Endometrium (tissue), 2 donors: Measurements from ENCODE around the gene MYMX.

Experiments used
- FAIRE-seq: peaks from 2 replicates; lab custom pipeline; 2012; peaks lifted over from hg19 to GRCh38; lab: Jason Lieb, UNC
- donor health status: control.
- donor health status: control.

The MYMX gene

DNA sequence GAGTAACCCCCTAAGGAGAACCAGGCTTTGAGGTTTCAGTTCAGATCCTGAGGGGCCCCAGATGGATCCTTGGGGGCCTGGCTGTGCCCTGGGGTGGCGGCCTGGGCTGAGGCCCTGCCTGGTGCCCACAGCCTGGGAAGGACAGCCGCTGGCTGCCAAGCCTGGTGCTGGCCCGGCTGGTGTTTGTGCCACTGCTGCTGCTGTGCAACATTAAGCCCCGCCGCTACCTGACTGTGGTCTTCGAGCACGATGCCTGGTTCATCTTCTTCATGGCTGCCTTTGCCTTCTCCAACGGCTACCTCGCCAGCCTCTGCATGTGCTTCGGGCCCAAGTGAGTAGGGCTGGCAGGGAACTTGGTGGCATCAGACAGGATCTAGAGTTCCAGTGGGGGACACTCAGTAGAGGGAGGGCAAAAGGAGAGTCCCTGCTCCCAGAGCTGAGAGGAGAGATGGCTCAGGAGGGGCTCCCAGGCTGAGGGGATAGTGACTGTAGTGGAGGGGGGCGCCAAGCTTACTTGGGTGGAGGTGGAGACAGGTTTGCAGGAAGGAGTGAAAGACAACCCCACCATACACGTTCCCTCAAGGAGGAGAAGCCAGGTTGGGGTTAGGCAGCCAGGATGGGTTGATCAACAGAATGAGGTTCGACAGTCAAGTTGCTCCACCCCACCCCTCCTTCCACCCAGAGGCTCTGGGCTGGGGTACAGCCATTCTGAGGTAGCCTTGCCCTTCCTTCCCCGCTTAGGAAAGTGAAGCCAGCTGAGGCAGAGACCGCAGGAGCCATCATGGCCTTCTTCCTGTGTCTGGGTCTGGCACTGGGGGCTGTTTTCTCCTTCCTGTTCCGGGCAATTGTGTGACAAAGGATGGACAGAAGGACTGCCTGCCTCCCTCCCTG, 16.2 kb downstream of the MYMX start:
- no peak for FAIRE-seq

DNA sequence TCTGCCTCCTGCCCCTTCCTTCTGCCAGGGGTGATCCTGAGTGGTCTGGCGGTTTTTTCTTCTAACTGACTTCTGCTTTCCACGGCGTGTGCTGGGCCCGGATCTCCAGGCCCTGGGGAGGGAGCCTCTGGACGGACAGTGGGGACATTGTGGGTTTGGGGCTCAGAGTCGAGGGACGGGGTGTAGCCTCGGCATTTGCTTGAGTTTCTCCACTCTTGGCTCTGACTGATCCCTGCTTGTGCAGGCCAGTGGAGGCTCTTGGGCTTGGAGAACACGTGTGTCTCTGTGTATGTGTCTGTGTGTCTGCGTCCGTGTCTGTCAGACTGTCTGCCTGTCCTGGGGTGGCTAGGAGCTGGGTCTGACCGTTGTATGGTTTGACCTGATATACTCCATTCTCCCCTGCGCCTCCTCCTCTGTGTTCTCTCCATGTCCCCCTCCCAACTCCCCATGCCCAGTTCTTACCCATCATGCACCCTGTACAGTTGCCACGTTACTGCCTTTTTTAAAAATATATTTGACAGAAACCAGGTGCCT, 16.9 kb downstream of the MYMX start:
- no peak for FAIRE-seq

DNA sequence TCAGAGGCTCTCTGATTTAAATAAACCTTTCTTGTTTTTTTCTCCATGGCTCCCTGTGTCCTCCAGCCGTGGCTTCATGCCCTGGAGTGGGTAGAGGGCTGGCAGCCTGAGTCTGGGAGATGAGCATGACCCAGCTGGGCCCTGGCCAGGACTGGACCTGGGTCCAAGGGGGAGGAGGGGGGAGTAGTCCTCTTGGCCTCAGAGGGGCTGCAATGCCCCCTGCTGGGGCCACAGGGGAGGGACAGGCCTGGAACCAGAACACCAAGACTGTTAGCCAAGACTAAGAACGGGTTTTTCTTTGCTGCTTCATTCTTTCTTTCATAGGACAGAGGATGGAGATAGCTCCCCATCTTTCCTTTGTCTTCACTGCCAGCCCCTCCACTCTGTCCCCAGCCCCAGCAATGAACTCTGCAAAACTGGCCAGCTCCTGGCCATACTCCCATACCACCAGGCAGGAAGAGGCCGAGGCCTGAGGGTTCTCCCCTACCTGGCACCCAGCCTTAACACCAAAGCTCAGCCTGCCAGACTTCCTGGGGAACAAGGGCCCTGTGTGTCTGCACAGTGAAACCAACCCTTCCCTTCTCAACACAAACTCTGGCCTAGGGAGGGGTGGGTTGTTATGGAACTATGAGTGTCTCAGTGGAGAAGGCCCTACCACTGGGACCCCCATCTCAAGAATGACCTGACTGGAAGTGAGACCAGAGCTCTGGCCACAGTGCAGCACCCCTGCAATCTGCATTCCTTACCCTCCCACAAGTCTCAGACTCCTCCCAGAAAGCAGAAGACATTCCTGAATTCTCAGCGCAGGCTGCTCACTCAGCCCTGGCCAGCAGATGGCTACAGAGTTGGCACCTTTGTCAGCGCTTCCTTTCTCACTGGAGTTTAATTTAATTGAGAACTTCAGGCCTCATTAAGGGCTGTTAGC, 17.6 kb downstream of the MYMX start:
- FAIRE-seq, result no peak

DNA sequence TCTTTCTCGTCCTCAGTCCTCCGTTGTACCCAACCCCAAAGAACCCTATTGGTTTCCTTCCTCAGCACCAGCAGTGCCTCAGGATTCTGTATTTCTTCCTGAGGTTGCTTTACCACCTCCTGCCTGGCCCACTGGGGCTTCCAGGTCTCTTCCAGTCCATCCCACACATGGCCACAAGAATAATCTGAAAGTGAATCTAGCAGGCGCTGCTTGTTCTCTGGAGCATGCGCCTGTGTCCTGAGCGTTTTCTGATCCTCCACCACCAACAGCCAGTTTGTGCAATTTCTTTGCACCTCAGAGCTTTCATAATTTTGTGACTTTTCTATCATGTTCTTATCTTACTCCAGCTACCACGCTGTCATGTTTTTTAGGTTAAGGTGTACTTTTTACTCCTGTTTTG, 18.5 kb downstream of the MYMX start:
- no peak for FAIRE-seq

DNA sequence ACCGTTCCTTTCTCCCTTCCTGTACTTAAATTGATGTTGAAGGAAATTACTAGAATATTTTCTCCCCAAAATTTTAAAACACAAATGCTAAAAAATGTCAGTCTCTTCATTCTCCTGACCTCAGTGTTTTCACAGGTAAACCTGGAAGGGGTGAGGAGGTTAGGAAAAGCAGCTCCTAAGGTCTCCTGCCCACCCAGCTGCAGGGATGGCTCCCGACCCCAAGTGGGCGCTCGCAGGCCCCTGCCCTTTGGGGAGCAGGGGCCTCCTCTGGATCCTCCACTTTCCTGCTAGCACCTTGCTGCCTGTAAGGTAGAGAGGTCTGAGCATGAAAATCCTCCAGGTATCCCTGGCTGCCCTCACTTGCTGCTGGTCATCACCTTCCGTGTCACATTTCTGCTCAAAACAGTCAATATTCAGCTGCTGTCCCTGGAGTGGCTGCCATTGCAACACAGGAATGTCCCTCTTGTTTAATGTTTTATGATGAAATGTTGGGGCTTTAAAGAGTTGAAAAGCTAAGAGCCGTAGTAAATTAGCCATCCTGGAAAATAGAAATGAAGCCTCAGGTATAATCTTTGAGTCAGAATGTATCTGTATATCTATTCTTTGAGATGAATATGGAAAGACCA, 19.3 kb downstream of the MYMX start:
- no peak for FAIRE-seq

DNA sequence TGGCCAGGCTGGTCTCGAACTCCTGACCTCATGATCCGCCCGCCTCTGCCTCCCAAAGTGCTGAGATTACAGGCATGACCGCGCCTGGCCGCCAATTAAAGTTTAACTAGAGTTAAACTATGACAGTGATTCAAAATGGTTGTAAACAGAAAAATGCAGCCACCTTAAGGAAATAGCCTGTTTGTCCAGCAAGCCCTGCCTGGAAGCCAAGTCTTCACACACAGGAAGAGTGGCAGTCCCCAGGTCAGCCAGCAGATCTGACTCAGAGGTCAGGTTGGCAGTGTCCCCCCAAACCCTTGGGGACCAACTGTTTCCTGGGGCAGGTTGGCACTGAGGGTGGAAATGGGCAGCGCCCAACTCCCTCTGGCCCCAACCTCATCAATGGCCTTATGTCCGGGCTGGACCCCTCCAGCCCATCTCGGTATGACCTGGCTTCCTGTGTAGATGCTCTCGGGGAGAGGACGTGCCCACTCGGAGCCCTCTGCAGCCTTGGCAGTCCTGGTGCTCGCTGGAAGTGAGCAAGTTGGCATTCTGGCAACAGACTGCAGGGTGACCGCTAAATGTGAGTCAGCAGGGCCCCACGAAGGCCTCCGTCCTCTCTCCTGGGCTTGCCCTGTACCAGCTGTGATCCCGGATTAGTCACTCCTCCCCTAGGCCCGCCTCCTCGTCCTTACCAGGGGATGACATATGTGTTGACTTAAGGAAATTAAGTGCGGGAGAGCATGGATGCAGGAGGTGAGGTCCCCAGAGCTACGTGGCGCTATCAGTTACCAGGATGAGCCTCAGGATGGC, 20.5 kb downstream of the MYMX start:
- no peak for FAIRE-seq

DNA sequence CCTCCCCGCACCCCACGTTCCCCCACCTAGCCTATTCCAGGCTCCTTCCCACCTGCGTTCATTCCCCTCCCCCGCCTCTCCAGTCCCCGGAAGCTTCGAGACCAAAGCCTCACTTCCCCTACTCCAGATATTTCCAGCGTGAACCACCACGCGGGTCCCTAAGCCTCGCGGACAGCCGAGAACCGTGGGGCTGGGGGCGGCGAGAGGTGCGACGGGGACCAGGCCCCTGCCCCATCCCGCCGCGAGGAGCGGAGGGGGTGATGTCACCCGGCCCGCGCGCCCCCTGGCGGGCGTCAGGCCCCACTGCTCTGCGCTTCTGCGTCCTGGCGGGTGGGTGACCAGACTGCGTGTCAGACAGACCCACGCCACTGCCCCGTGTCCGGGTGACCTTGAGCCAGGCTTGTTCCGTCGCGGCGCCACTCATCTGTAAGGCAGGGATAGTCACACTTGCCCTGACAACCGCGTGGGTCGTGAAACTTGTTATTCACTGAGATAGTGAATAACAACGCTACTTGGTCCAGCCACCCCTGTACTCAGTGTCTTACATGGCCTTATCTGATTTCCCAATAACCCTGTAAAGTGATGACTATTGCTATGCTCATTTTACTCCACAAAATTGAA, 21.2 kb downstream of the MYMX start:
- FAIRE-seq, result no peak

DNA sequence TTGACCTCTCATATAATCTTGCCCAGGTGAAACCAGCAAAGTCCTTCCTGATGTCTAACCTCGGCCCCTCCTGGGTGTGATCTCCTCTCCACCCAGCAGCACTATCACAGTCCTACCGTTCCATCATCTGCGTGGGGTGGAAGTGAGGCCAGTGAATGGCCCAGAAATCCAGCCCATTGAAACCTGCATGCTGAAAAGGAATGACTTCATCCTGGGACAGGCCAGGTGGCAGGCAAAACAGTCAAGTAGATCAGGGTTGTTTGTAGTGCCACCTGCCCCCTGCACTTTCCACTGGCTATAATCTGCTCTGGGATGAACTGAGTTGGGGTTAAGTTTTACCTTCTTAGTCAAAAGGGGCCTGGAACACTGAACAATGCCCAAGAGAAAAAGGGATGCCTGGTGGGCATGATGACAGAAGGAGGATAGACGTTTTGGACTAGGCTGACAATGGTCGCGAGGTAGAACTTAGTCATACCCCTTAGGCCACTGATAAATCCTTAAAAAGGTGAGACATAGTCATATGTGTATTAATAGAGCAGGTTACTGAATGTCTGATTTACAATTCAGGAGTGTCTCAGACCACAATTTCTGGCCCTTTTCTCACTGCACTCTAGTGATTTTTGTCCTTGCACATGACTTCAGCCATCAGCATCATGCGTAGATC, 22.1 kb downstream of the MYMX start:
- FAIRE-seq, result no peak

DNA sequence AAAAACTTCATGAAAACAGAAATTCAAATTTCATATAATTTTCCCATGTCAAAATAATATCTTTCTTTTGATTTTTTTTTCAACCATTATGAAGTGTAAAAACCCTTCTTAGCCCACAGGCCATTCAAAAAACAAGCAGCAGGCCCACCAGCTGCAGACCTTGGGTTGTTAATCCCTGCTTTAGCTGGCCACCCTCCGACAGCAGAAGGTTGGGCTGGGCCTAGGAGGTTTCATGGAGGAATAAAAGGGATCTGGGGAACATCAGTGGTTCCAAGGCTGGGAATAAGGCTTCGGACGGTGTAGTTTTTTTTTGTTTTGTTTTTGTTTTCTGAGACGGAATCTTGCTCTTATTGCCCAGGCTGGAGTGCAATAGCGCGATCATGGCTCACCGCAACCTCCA, 26.6 kb downstream of the MYMX start:
- no peak for FAIRE-seq

DNA sequence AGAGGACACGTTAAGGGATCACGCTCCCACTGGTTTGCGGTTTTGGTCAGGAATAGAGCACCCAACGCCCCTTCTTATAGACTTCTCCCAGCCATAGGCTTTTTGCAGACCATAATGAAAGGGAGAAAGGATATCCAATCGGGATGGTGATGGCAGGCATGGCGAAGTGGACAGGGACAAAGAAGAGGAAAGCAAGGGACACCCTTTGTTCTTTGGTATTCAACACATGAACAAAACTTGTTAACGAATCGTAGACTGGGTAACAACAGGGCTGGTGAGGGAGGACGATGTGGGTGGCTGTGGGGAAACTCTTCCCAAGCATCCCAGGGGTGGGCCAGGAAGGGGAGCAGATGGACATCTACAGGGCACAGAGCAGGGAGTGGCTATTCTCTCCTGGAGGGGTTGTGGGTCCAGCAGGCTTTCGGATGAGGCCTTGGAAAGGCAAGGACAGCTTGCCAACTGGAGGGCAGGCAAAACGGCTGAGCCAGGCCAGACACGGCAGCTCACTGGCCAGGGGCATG, 28.7 kb downstream of the MYMX start:
- no peak for FAIRE-seq

DNA sequence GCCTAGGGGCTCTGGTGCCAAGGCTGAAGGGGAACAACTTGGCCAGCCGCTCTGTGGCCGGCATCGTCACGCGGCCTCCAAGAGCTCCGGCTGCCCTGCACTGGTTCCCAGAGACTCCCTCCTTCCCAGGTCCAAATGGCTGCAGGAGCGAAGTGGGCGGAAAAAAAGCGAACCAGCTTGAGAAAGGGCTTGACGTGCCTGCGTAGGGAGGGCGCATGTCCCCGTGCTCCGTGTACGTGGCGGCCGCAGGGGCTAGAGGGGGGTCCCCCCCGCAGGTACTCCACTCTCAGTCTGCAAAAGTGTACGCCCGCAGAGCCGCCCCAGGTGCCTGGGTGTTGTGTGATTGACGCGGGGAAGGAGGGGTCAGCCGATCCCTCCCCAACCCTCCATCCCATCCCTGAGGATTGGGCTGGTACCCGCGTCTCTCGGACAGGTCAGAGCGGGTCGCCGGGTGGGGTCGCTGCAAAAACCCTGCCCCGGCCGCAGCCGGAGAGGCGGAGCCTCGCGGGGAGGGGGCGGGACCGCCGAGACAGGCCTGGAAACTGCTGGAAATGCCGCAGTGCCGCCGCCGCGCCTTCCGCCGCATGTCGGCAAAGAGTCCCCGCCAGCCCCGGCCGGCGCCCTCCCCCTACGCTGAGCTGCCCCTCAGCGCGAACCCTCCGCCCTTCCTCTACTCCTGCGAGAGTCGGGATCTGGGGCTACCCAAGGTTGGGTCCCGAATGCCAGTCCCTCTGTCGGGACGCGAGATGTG, 29.4 kb downstream of the MYMX start:
- no peak for FAIRE-seq

DNA sequence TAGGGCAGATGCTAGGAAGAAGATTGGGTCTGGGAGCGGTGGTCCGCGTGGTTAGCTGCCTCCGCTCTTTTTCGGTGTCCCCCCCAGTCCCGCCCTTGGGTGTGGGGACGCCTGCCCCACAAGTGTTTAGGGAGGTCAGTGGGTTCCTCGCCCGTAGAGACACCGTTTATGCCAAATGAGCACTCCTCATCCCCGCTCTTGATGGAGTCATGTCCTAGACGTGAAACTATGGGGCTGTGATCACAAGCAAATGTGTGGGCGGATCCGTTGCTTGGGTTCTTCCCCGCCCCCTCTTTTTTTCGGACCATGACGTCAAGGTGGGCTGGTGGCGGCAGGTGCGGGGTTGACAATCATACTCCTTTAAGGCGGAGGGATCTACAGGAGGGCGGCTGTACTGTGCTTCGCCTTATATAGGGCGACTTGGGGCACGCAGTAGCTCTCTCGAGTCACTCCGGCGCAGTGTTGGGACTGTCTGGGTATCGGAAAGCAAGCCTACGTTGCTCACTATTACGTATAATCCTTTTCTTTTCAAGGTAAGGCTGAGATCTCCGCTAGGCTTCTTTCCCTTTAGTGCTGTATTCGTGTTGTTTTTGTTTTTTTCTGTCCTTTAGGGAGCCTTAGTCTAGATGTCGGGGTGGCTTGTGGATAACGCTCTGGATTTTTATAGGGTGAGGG, 30.1 kb downstream of the MYMX start, which contains the start of gene HSP90AB1:
HSP90AB1 (plus strand) TSS at position 439 of the 675 bp plus-strand sequence. CDS start 1,529 bp downstream, outside the sequence.
- no peak for FAIRE-seq

DNA sequence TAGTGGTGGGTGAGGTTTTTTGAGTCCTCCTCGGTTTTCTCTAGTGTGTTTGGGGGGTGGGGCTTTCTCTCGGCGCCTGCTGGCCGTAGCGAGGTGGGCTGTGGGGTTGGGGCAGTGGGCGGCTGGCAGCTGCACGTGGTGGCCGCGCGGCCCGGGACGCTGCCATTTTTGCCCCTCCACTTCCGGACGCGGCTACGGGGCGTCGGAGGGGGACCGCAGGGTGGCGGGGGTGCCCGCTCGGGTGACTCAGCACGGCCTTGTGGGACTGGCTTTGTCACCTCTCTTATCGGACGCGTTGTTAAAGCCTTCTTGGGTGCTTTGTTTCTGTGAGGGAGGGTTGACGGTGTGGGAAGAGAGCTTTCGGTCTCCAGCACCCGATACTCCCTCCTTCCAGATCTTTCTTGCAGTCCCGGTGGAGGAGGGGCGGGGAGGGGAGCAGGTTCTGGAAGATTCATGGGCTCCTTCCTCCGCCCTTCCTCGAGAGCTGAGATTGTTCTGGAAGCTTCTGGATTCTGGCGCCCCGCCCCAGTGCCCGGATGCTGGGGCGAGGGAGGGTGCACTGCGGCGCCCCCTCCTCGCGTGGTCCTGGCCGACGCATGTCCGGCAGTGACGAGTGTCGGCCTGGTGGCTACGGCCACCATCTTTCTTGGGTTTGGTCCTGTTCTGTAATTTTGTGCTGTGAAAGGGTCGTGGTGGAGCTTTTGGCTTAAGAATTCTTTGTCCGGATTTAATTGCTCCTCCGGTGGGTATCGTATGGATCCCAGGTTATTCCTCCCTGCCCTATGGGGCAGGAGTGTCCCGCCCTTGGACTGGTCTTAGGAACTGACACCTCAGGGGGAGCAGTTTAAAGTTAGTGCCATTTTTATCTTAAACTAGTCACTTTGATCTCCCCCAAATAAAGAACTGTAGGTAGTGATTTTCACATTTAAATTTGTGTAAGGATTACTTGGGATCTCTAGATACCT, 30.9 kb downstream of the MYMX start:
- no peak for FAIRE-seq

DNA sequence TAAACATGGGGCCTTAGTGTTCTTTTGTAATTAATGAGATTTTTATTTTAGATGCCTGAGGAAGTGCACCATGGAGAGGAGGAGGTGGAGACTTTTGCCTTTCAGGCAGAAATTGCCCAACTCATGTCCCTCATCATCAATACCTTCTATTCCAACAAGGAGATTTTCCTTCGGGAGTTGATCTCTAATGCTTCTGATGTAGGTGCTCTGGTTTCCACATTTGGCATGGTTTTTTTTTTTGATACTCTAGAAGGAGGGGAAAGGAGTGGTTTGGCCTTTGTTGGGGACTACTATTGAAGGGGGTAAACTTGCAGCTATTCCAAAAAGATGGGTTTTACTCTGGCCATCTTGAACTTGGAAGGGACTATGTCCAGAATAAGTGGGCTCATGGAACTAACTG, 31.9 kb downstream of the MYMX start:
- FAIRE-seq, result no peak

DNA sequence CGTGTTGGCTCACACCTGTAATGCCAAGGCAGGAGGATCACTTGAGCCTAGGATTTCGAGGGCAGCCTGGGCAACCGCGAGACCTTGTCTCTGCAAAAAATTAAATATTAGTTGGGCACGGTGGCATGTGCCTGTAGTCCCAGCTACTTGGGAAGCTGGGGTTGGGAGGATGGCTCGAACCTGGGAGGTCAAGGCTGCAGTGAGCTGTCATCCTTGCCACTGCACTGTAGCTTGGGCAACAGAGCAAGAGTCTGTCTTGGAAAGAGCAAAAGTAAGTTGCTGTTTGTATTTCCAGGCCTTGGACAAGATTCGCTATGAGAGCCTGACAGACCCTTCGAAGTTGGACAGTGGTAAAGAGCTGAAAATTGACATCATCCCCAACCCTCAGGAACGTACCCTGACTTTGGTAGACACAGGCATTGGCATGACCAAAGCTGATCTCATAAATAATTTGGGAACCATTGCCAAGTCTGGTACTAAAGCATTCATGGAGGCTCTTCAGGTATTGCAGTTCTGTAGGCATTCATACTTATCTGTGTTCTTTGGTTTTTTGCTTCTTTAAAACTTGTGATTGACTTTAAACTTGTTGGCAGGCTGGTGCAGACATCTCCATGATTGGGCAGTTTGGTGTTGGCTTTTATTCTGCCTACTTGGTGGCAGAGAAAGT, 32.5 kb downstream of the MYMX start:
- FAIRE-seq, result no peak

DNA sequence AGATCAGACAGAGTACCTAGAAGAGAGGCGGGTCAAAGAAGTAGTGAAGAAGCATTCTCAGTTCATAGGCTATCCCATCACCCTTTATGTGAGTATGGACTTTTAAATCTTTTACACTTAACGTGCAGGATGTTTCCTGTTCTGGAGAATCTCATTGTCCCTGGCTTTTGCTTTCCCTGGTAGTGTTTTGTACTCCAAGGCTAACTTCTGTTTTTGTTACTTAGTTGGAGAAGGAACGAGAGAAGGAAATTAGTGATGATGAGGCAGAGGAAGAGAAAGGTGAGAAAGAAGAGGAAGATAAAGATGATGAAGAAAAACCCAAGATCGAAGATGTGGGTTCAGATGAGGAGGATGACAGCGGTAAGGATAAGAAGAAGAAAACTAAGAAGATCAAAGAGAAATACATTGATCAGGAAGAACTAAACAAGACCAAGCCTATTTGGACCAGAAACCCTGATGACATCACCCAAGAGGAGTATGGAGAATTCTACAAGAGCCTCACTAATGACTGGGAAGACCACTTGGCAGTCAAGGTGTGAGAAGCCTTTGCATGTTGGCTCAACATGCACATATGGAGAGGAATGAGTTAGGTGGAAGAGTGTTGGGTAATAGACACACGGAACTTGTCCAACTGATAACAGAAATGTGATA, 33.5 kb downstream of the MYMX start:
- no peak for FAIRE-seq

DNA sequence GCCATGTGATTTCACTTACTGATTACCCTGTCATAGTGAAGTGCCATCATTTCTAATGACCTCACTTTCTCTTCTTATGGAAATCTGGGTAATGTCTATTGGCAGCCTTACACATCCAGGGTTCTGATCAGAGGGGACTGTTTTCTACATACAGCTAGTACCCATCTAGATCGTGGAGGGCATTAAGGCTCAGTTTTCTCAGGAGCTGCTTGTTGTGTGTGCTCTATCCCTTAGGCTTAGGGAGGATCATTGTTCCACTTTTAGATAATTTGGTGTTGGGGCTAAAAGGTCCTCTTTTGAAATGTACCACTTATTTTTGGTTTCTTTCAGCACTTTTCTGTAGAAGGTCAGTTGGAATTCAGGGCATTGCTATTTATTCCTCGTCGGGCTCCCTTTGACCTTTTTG, 34.0 kb downstream of the MYMX start:
- no peak for FAIRE-seq
